ENCODE results near the gene MBD3L5.
"Not testable (repeated sequence)": the region's sequence is repeated elsewhere in the genome, so short reads cannot be mapped to it uniquely, and the experiment has no call there.

MBD3L5 gene

DNA sequence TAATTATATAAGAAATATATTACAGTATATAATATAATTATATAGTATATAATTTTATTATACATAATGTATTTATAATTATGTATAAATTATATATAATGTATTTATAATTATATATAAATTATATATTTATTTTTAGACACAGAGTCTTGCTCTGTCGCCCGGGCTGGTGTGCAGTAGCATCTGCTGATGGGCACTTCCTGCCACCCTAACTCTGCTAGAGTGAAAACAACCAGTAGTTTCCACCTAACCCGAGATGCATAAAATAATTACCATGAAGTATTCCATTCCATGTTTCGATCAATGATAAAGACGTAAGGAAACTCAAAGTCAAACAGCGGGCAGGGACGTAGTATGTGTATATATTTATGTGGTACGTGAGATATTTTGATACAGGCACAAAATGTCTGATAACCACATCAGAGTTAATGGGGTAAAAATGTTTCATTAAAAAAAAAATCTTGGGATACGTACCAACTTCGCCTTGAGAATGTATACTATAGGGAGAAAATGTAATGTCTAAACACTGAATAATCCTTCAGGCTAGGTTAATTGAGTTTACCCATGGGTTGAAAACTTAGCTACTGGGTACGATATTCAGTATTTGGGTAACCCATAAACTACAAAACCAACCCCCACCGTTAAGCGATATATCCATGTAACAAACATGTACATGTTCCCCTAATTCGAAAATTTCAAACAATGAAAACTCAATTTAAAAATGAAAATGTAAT lies 24.4 kb downstream of the MBD3L5 start:
- DNase-seq: not testable (repeated sequence)

DNA sequence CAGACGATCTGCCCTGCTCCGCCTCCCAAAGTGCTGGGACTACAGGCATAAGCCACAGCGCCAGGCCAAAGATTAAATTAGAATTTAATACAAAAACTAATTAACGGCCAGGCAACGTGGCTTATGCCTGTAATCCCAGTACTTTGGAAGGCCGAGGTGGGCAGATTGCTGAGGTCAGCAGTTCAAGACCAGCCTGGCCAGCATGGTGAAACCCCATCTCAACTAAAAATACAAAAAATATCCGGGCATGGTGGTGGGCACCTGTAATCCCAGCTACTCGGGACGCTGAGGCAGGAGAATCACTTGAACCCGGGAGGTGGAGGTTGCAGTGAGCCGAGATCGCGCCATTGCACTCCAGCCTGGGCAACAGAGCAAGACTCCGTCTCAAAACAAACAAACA lies 25.3 kb downstream of the MBD3L5 start:
- DNase-seq: not testable (repeated sequence)

DNA sequence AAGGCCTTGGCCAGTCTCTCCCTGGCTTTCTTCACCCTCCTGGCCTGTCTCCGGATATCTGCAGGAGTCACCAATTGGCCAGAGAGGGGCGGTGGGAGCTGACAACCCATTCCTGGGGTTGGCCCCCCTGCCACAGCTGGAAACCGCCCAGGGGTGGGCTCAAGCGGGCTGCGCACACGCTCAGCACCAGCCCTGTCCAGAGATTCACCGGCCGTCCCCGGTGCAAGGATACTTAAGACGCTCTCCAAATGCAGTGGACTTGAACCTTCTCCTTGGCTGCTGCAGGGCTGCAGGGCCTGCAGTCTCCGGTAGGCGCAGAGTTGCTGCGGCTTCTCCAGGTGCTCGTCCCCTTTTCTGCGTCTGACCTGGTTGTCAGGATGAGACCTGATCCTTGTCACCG lies 26.0 kb downstream of the MBD3L5 start:
- DNase-seq: not testable (repeated sequence)

DNA sequence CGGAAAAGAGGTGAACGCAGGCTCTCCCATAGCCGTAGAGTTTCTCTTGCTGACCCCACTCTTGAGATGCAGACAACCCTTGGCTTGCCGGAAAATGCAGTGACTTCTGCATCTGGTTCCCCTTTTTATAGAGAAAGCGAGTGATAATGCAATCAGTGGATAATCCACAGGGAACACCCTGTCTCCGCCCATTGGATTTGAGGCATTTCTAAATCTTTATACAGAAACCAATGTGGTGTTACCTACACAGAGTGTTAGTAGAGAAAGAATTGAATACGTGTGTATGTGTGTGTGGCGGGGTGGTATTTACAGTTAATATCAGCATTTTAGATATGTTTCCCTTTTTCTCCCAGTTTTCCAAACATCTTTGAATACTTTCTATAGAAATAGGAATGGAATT lies 28.2 kb downstream of the MBD3L5 start, which contains the start of gene MBD3L3:
Gene MBD3L3 (minus strand): TSS at position 101 of the 400 bp plus-strand sequence. CDS start 71 bp downstream, at position 30.
- not testable (repeated sequence) for DNase-seq

DNA sequence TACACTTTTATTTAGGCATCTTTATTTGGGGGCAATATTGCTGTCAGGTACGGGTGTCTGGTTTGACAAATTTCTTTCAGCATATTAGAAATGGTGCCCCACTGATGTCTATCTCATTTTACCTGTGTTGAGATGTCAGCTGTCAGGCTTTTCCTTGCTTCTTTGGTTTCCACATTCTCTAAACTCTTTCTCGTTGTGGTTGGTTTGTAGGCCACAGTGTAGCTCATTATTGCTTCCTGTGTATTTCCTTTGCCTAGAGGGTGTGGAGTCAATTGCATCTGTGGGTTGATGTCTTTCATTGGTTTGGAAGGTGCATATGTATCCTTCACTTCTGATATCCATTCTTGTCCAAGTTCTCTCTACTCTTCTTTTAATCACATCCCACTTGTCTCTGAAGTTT lies 29.6 kb downstream of the MBD3L5 start:
- not testable (repeated sequence) for DNase-seq

DNA sequence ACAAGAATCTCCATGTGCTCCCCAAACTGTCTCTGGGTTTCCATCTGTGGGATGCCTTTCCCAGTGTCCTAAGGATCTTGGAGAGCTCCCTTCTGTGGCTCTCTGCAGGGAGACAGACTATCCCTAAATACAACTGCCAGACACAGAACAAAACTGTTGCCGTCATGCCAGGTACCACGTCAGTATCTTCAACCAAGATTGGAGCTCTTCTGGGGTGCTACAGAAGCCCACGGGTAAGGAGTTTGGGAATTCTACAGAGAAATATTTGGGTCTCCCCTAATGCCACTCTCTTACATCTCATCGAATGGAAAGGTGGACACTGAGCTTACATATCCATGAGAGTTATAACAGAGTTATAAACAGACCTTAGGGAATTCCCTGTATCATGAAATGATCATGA lies 33.0 kb downstream of the MBD3L5 start:
- no peak for DNase-seq

DNA sequence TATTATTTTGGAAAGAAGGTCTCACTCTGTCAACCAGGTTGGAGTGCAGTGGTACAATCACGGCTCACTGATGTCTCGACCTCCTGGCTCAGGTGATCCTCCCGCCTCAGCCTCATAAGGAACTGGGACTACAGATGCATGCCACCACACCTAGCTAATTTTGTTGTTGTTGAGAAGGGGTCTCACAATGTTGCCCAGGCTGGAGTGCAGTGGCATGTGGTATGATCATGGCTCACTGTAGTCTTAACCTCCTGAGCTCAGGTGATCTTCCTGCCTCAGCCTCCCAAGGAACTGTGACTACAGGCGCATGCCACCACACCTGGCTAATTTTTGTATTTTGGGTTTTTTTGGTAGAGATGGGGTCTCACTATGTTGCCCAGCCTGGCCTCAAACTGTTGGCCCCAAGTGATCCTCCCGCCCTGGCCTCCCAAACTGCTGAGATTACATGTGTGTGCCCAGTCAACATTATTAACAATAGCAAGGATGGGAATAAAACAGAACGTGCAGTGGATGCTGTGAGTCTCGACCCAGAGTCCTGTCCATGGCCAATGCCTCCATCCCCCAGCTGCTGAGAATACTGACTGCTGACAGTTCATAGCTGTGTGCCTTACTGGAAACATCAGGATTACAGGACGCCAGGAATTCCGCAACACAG lies 33.5 kb downstream of the MBD3L5 start:
- no peak for DNase-seq

DNA sequence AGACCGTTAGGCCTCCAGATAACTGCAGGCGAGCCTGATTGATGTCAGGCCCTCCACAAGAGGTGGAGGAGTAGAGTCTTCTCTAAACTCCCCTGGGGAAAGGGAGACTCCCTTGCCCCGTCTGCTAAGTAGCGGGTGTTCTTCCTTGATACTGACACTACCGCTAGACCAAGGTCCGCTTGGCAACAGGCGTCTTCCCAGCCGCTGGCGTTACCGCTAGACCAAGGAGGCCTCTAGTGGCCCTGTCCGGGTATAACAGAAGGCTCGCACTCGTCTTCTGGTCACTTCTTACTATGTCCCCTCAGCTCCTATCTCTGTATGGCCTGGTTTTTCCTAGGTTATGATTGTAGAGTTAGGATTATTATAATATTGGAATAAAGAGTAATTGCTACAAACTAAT lies 36.7 kb downstream of the MBD3L5 start:
- DNase-seq: peak in 1 of 2 experiments; percentile 56

DNA sequence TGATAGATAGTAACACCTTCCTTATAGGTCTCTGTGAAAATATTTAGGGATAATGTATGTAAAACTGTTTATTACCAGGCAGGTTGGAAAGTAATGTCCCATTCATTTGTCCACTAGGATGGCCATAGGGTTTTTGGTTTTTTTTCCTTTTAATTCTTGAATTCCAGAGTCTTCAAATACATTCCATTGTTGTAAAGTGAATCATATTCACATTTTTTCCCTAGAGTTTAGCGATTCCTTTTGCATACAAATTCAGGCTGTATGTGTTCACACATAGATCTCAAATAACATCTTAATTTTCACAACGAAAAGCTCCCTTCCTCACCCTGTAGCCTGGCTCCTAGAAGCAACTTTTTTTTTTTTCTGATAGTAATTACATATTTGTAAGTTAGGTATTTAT lies 37.3 kb downstream of the MBD3L5 start:
- DNase-seq: no peak

DNA sequence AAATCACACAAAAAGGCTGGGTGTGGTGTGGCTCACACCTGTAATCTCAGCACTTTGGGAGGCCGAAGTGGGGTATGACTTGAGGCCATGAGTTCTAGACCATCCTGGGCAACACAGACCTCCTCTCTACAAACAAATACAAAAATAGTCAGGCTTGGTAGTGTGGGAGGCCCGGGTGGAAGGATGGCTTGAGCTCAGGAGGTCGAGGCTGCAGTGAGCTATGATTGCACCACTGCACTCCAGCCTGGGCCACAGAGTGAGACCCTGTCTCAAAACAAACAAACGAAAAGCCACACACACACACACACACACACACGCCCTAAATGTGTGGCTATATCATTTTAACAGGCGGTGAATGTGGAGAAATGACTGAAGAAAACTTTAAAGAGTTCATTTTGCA lies 38.2 kb downstream of the MBD3L5 start:
- DNase-seq: no peak

DNA sequence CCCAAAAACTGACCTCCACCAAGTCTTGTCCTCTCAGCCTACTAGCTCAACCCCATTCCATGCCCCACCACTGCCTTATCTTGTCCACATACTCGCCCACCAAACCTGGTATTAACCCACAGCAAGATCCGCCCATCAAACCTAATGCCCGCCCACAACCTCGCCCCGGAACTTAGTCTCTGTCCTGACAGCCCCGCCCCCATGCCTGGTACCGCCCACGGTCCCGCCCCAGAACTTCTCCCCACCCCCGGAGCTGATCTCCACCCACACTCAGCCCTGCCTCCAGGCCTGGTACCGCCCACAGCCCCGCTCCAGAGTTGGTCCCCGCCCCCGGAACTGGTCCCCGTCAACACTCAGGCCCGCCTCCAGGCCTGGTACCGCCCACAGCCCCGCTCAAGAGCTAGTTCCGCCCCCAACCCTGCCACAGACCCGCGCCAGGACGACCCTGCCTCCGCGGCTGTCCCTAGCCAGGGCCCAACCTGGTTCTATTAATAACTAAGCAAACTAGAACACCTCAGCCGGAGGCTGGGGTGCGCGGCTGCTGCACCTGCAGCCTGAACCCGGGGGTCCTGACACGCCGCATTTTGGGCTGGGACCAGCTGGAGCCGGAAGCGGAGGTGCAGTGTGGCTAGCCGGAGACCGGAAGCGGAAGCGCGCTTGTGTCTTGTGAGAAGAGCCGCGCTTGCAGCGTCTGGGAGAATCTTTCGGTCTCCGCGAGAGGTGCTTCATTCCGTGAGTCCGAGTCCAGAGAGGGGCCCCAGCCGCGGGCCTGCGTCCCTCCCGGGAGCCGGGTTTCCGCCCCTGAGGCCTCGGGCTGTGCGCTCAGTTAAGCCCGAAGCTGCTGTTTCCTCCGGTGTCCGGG lies 38.9 kb downstream of the MBD3L5 start, which contains the start of gene ZNF557:
Gene ZNF557 (plus strand): TSS at position 662 of the 862 bp plus-strand sequence. CDS start 5,372 bp downstream, outside the sequence.
- DNase-seq: peak; percentile 78 to 95

DNA sequence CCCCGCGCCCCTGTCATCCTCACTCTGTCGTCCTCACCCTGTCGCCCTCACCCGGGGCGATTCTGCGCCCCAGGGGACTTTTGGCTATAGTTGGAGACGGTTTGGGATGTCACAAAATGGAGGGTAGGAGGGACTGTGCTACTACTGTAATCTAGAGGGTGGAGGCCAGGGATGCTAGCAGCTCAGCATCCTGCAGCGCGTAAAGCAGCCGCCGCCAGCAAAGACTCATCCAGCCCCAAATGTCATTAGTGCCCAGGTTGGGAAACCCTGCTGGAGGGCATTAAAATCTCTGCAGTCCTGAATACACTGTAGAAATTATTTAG lies 39.5 kb downstream of the MBD3L5 start:
- DNase-seq: no peak

DNA sequence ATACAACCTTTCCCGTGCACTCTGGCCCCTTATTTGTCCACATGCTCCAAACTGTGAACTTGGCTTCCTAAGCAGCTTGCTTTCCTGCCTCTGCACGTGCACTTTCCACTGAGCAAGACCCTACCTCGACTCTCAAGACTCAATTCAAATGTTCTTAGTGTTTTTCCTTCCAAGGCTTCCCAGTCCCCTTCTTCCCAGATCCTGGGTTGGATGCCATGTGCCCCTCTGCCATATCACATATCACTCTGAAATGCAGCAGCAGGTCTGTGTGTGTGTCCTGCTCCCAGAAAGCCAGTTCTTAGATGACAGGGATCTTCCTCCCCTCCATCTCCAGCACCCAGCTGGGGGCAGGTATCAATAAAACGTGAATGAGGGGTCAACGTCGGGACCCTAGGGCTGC lies 42.2 kb downstream of the MBD3L5 start:
- DNase-seq: no peak

DNA sequence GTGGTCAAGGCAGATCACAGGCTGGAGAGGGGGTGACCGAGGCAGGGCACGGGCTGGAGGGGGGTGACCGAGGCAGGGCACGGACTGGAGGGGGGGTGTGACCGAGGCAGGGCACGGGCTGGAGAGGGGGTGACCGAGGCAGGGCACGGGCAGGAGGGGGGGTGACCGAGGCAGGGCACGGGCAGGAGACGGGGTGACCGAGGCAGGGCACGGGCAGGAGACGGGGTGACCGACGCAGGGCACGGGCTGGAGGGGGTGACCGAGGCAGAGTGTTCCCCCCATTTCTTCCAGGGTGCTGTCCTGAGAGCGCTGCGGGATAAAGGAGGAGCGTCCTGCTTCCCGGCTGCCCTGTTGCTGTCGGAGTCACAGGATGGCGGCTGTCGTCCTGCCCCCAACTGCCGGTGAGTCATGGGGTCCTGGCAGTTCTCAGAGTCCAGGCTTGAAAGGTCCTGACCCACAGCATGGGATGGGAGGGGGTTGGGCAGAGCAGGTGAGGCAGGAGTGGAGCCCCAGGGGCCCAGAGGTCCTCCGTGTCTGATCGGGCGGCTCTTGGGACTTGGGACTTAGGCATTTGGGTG lies 44.4 kb downstream of the MBD3L5 start:
- DNase-seq: no peak

DNA sequence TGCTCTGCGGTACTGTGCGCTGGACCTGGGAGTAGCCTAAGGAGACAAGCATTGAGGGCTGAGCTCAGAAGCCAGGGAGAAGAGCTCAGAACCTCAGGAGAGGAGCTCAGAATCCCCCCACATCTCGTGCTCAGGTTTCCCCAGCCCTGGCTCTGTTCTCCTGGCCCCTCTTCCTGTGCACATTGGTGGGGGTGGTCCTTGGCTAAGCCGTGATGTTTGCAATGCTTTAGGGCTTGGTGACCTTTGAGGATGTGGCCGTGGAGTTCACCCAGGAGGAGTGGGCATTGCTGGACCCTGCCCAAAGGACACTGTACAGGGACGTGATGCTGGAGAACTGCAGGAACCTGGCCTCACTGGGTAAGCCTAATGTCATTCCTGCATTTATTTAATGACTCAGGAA lies 45.8 kb downstream of the MBD3L5 start:
- no peak for DNase-seq

DNA sequence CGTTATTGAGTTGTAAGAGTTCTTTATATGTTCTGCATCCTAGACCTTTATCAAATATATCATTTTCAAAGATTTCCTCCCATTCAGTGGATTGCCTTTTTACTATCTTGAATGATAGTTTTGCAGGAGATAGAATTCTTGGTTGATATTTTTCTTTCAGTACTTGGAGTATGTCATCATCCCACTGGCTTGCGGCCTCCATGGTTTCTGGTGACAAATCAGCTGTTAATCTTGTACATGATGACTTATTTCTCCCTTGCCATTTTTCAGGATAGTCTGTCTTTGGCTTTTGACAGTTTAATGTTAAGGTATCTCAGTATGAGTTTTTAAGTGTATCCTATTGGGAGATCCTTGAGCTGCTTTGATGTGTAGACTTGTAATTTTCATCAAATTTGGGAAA lies 47.6 kb downstream of the MBD3L5 start:
- DNase-seq: no peak
